Glutamatergic neuron (in vitro differentiated cells): ENCODE results near the gene MAEL. TPM values are rescaled to one million over a fixed set of nuclear protein-coding genes. Genes with fewer than 3 reads are reported as not detected.

Source experiments
- DNase-seq: peaks from one replicate; pipeline ENCODE4 v3.0.0; 2022
- H3K27ac Mint-ChIP-seq: one replicate; pipeline ENCODE4 v1.8.0; 2020; ENCODE audit warnings: mild to moderate bottlenecking, mixed read lengths, inconsistent platforms; ENCODE audit not compliant: unreplicated experiment
- H3K27me3 Mint-ChIP-seq: one replicate; pipeline ENCODE4 v1.8.0; 2020; ENCODE audit warnings: mild to moderate bottlenecking, moderate library complexity, mixed read lengths, inconsistent platforms; ENCODE audit not compliant: unreplicated experiment
- H3K36me3 Mint-ChIP-seq: one replicate; pipeline ENCODE4 v1.8.0; 2020; ENCODE audit warnings: mild to moderate bottlenecking, mixed read lengths, inconsistent platforms; ENCODE audit not compliant: unreplicated experiment
- H3K4me1 Mint-ChIP-seq: one replicate; pipeline ENCODE4 v1.8.0; 2020; ENCODE audit warnings: mild to moderate bottlenecking, low read depth, mixed read lengths, inconsistent platforms; ENCODE audit not compliant: unreplicated experiment
- H3K4me3 Mint-ChIP-seq: one replicate; pipeline ENCODE4 v1.8.0; 2020; ENCODE audit warnings: mild to moderate bottlenecking, mixed read lengths, inconsistent platforms; ENCODE audit not compliant: unreplicated experiment
- H3K9me3 Mint-ChIP-seq: one replicate; pipeline ENCODE4 v1.8.0; 2020; ENCODE audit warnings: mild to moderate bottlenecking, moderate library complexity, mixed read lengths, inconsistent platforms; ENCODE audit not compliant: unreplicated experiment
- CTCF ChIP-seq: fragments of 200-600 bp; sonication (generic); IDR thresholded peaks from one replicate; pipeline ENCODE4 v1.5.0; 2021; ENCODE audit not compliant: partially characterized antibody, unreplicated experiment
- total RNA-seq: library from RNA; stranded (reverse); fragmentation: NEBNext Ultra II Directional; extraction: Animal tissue kit (Norgen Biotek cat#: 25700); gene quantifications from one replicate; pipeline ENCODE4 v1.2.1, GENCODE V29; 2021; ENCODE audit not compliant: unreplicated experiment

The MAEL gene
- total RNA-seq, 1 donor from 2014 or later = not detected

DNA sequence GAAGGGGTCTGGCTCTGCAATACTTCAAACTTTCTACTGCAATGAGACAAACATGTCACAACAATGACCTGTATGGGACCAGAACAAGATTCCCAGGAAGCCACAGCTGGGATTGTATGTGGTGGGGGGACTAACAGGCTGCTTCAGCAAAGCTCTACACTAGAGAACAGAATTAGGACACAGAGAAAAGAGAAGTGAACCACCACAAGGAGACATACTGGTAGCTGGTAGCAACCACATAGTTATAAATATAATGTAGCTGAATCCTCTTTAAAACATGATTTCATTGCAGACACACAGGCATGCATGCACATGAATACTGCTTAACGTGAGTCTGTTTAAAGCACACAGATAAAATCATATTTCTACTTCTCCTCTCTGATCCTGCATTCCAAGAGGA is 10.3 kb upstream of the MAEL start:
- TF ChIP-seq CTCF = no peak
- H3K4me1 Mint-ChIP-seq = peaks cover 5% of the 10 kb centered on the region
- no peak overlapping the region for H3K27ac Mint-ChIP-seq
- H3K9me3 Mint-ChIP-seq = no peaks in the 10 kb centered on the region
- H3K27me3 Mint-ChIP-seq = peaks cover 14% of the 10 kb centered on the region
- DNase-seq = no peak
- H3K36me3 Mint-ChIP-seq = no peaks in the 10 kb centered on the region
- no peak overlapping the region for H3K4me3 Mint-ChIP-seq

GRCh38 chr1:166980383-166980782 is 8.7 kb upstream of the MAEL start:
- TF ChIP-seq CTCF = no peak
- Mint-ChIP-seq H3K4me1 (no peaks in the 10 kb centered on the region), H3K27ac (no peak overlapping the region), H3K4me3 (no peak overlapping the region), H3K27me3 (peaks cover 10% of the 10 kb centered on the region), H3K36me3 (no peaks in the 10 kb centered on the region), H3K9me3 (no peaks in the 10 kb centered on the region)
- DNase-seq = no peak

GRCh38 chr1:166980818-166981217 is 8.3 kb upstream of the MAEL start:
- no peak for DNase-seq
- no peaks in the 10 kb centered on the region for H3K9me3 Mint-ChIP-seq
- H3K27ac Mint-ChIP-seq = no peak overlapping the region
- TF ChIP-seq CTCF = no peak
- peaks cover 10% of the 10 kb centered on the region for H3K27me3 Mint-ChIP-seq
- no peaks in the 10 kb centered on the region for H3K4me1 Mint-ChIP-seq
- H3K36me3 Mint-ChIP-seq = no peaks in the 10 kb centered on the region
- H3K4me3 Mint-ChIP-seq = no peak overlapping the region

DNA sequence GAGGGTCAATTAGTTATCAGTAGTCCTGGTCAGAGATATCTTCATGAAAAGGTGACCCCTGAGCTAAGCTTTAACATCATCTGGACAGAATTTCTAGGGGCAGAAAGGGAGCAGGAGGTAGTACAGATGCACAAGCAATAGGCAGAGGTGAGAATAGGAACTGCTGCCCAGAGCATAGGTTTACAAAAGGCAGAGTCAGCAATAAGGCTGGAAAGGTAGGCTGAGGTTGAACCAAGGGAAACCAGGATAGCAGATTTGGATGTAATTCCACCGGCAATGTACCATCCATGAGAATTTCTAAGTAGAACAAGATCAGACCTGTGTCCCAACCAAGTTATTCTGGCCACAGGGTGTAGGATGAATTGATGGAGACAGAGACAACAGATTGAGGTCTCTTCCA is 7.5 kb upstream of the MAEL start:
- Mint-ChIP-seq H3K4me1 (no peaks in the 10 kb centered on the region), H3K4me3 (no peak overlapping the region), H3K9me3 (no peaks in the 10 kb centered on the region), H3K36me3 (no peaks in the 10 kb centered on the region), H3K27me3 (peaks cover 6% of the 10 kb centered on the region), H3K27ac (no peak overlapping the region)
- no peak for TF ChIP-seq CTCF
- DNase-seq = no peak

DNA sequence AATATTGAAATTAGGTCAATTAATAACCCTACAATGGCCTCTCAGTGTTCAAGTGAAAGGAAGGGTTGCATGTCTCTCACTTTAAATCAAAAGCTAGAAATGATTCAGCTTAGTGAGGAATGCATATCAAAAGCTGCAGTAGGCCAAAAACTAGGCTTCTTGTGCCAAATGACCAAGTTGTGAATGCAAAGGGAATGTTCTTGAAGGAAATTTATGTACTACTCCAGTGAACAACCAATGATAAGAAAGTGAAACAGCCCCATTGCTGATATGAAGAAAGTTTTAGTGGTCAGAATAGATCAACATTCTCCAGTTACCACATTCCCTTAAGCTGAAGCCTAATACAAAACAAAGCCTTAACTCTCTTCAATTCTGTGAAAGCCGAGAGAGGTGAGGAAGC is 10.0 kb downstream of the MAEL start:
- no peak overlapping the region for H3K4me3 Mint-ChIP-seq
- no peak overlapping the region for H3K27ac Mint-ChIP-seq
- H3K4me1 Mint-ChIP-seq = no peaks in the 10 kb centered on the region

More for the DNA sequence above, 10.0 kb downstream of the MAEL start:
- peaks cover 5% of the 10 kb centered on the region for H3K36me3 Mint-ChIP-seq
- DNase-seq = no peak
- no peaks in the 10 kb centered on the region for H3K27me3 Mint-ChIP-seq
- TF ChIP-seq CTCF = no peak
- H3K9me3 Mint-ChIP-seq = no peaks in the 10 kb centered on the region
